GM18526 (cell line): Measurements from ENCODE around the gene SERPIND1.

Experiments
- POLR2A ChIP-seq: IDR thresholded peaks from 3 replicates; pipeline ENCODE4 v1.6.1; 2011; ENCODE audit not compliant: insufficient read length; ENCODE audit errors: extremely low read depth

SERPIND1 gene

GRCh38 chr22:20794650-20795413 lies 20.9 kb downstream of the SERPIND1 start:
- no peak for TF ChIP-seq POLR2A

GRCh38 chr22:20796731-20797130 lies 22.8 kb downstream of the SERPIND1 start:
- TF ChIP-seq POLR2A = no peak

DNA sequence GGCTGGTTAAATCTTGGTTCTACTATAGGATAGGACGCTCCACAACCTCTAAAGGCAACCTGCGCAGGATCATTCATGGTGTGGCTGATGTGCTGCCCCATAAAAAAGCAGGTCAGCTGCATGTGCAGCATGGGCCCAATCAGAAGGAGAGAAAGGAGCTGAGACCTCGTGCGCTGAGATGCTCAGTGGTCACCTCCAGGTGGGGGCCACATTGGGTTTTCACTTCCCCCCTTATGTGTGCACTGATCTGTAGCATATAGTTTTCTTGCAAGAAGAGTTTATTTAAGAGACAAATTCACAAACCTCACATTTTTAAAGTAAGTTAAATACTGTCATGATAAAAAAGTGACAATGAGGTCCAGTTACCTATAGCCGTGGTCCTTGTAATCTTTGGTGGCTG lies 24.3 kb downstream of the SERPIND1 start:
- no peak for TF ChIP-seq POLR2A

DNA sequence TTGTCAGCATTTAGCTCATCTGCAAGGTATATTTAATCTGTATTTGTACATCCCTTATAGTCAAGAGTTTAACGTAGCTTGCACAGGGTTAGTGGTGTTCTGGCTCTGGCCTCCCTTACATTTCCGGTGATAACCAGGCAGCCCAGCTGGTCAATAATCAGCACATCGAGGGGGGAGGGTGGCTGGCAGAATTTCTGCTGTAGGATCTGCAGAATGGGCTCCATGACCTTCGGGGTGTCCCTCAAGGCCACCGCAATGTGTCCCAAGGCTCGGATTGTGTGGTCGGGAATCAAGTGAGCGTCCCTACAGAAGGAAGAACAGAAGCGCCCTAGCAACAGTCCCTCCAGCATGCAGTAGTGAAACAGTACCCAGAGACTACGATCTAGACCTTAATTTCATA lies 25.1 kb downstream of the SERPIND1 start:
- no peak for TF ChIP-seq POLR2A

DNA sequence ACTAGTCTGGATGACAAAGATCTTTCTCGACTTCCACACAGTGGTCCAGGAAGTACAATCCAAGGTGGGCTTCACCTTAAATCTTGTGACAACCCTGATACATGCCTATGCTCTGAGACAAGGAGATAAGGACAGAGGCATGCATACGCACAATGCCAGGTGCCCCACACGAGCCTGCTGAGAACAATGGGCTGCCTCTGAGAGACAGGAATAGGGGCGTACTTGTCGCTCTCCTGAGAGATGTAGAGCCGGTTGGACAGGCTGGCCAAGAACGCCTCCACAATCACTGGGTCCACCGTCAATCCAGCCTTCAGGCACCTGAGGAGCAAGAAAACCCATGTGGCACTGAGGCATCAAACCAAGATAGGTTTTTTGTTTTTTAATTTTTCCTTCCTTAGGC lies 25.5 kb downstream of the SERPIND1 start:
- no peak for TF ChIP-seq POLR2A

- no peak for TF ChIP-seq POLR2A
Measured at GRCh38 chr22:20802452-20802851, 28.5 kb downstream of the SERPIND1 start.

- TF ChIP-seq POLR2A = no peak
Measured at GRCh38 chr22:20802922-20803553, 29.1 kb downstream of the SERPIND1 start.

DNA sequence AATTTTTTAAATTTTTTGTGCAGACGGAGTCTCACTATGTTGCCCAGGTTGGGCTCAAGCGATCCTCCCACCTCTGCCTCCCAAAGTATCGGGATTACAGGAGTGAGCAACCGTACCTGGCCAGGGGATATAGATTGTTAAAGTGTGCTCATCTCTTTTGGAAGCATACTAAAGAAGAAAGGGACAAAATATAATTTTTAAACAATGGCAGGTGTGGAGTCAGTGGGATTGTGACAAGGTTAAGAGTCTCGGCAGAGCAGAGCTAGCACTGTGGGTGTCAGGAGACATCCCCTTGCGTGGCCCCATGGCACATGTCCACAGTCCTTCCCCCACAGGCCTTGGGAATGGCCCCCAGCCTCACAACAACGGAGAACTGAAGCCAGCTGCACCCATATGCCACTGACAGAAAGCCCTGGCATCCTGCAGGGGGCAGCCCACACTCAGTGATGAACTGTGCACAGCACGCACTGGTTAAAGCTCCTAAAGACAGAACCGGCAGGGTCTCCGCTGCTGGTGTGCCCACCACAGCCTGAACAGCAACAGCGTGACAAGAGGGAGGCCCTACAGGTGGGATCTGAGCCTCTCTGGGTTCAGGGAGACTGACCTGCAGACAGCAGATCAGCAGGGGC lies 29.9 kb downstream of the SERPIND1 start:
- TF ChIP-seq POLR2A = no peak

- no peak for TF ChIP-seq POLR2A
Measured at GRCh38 chr22:20804650-20805049, 30.7 kb downstream of the SERPIND1 start.

GRCh38 chr22:20805972-20806471 lies 32.1 kb downstream of the SERPIND1 start:
- TF ChIP-seq POLR2A = no peak

GRCh38 chr22:20807315-20807752 lies 33.4 kb downstream of the SERPIND1 start:
- TF ChIP-seq POLR2A = no peak

- TF ChIP-seq POLR2A = no peak
Measured at GRCh38 chr22:20808844-20809243, 34.9 kb downstream of the SERPIND1 start.

GRCh38 chr22:20809538-20810185 lies 35.7 kb downstream of the SERPIND1 start:
- TF ChIP-seq POLR2A = no peak

GRCh38 chr22:20810645-20811044 lies 36.7 kb downstream of the SERPIND1 start:
- no peak for TF ChIP-seq POLR2A

DNA sequence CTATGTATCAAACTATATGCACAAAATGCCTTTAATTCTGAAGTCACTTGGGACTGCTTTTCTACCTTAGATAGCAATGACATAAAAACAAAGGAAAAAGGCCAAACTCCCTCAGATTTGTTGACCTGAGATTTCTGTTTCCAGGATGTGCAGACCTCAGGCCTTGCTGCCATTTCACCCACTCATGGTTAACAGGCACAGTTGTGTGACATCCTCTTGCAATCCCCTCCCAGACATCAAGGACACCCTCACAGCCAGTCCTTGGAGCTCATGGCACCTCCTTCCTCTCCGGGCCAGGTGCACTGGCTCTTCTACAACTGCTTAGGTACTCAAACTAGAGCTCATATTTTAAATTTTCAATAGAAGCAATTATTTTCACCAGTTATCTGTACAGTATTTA lies 37.3 kb downstream of the SERPIND1 start:
- no peak for TF ChIP-seq POLR2A
